GM18870 (cell line): Measurements from ENCODE around the gene STAP2.

Source experiments
- ATAC-seq: cut with Tn5 transposase; IDR thresholded peaks from one replicate; pipeline ENCODE4 v1.9.1; 2021; ENCODE audit warnings: moderate library complexity; ENCODE audit not compliant: unreplicated experiment

Gene STAP2

GRCh38 chr19:4370418-4371041 lies 31.9 kb upstream of the STAP2 start:
- ATAC-seq = no peak

GRCh38 chr19:4369888-4370260 lies 31.2 kb upstream of the STAP2 start:
- ATAC-seq = peak; percentile 20

GRCh38 chr19:4369109-4369887 lies 30.7 kb upstream of the STAP2 start:
- ATAC-seq = peak; percentile 71

DNA sequence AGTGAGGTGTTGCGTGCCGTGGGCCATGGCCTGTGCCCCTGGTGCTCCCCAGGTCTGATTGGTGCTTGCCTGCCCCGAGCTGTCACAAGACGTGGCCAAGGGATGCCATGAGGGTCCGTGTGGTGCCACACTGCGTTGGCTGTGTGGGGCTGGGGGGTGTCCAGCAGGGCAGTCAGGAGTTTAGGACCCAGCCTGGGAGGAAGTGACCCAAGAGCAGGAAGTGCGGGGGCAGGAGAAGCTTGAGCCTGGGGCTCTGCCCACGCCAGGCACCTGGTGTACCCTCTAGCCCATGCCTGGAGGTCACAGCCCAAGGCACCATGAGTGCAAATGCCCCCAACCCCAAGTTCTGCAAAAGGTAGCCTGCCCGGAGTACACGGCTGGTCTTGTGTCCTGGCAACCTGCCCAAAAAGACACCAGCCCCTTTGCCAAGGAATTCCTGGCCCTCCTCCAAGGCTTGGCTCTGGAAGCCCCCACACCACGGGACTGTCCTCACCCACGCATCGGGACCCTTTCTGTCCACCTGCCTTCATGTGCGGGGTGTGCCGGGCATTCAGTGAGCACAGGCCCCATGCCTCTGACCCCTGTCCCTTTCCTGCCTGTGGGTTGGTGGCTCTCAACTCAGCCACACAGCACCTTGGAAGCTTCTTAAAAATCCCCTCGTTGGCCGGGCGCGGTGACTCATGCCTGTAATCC lies 29.6 kb upstream of the STAP2 start:
- ATAC-seq = no peak

- no peak for ATAC-seq
These were observed 29.1 kb upstream of the STAP2 start for GRCh38 chr19:4367781-4368127.

DNA sequence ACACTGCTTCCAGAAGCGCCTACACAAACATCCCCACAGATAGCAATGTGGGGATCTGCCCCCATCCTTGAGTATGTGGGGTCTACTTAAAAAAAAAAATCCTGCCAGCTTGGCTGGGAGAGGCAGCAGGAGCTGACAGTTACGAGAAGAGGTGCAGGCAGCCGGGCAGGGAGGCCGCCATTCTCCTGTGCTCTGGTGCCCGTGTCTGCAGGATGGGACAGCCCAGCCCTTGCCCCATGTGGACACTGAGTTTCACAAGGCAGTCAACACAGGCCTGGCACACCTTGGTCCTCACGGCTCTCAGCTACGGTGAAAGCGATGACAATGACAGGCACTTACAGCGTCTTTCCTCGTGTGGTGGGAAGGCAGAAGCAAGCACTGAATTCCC lies 28.7 kb upstream of the STAP2 start:
- no peak for ATAC-seq

DNA sequence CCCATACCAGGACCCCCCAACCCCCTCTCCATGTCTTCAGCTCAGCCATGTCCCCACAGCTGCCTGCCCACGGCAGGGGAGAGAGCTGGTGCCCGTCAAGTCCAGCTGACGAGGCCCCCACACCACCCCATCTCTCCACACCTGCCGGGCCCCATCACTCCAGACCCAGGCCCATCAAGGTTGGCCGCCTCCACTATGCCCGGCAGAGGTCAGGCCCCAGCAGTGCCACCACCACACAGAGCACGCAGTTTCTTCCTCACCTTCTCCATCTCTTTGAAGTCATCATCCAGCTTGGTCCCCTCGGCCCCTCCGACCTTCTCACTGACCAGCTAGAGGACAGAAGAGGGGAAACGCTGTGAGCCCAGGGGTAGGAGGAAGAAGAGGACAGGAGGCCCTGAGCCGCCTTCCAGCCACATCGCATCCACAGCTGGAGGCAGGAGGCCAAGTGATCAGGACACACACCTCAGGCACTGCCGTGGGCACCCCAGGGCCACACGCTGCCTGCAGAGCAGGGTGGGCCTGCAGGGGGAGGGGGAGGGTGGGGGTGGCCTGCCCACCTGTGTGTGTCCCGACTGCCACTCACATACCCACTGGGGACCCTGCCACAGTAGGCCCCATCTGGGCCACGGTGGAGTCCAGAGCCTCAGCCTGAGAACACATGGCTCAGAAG lies 28.2 kb upstream of the STAP2 start:
- no peak for ATAC-seq

DNA sequence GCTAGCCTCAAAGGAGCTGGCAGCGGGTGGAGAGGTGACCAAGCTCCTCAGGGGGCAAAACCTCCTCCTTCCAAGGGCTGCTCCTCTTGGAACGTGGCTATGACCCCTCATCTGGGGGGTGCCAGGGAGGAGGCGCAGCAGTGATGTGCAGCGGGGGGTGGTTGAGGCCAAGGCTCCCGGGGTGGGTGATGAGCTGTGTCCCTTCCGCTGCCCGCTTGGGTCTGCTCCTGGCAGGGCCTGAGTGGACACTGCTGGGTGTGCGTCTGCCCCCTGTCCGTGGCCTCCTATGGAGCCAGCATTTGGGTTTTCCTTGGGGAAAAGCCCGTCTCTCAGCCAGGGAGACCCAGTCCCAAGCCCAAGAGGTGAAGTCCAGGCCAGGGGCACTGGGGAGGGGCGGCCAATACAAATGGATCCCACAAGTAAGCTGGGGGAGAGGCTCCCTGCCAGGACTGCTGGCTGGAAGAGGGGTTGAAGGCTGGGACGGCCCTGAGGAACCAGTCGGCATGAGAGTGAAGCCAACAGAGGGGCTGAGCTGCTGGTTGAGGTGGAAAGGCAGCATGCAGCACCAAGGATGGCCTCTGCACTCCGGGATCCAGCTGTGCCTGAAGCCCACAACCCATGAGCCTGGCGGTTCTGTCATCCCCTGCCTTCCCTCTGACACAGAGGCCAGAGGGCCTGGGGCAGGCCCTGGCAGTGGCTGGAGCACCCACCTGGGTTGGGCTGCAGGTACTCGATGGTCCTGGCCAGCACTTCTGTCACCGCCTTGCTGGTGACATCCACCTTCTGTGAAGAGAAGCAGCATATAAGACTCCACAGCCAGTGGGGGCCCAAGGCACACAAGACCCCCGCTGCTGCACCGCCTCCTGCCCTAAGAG lies 27.4 kb upstream of the STAP2 start:
- ATAC-seq = no peak

GRCh38 chr19:4365341-4365740 lies 26.7 kb upstream of the STAP2 start:
- no peak for ATAC-seq

DNA sequence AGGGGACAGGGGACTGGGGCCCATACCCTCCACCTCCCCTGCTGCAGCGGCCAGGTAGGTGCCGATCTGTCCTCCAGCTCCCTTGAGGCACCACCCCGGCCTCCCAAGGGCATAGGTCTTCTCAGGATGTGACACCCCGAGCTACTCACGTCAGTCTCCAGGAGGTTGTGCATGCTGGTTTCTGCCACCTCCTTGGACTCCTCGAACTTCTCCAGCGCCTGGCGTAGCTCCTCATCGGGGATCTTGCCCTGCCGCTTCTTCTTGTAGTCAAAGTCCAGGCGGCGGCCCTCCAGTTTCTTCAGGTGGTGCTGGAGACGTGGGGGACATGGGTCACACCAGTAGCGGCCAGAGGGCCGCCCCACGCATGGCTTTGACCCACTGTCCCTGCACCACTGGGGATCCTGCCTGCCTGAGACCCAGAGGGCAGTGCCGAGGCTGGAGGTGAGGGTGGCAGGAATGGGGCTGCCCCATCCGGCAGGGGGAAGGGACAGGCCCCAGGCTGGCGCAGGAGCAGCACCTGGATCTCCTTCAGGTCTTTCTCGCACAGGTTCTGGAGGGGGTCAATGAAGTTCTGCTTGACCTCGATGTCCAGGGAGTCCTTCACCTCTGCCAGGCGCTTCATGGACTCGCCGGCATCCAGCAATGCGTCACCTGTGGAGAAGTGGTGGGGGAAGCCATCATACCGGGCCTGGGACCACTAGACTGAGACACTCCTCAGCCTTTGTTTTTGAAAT lies 25.1 kb upstream of the STAP2 start:
- no peak for ATAC-seq

- no peak for ATAC-seq
These were observed 24.4 kb upstream of the STAP2 start for GRCh38 chr19:4362831-4363545.

DNA sequence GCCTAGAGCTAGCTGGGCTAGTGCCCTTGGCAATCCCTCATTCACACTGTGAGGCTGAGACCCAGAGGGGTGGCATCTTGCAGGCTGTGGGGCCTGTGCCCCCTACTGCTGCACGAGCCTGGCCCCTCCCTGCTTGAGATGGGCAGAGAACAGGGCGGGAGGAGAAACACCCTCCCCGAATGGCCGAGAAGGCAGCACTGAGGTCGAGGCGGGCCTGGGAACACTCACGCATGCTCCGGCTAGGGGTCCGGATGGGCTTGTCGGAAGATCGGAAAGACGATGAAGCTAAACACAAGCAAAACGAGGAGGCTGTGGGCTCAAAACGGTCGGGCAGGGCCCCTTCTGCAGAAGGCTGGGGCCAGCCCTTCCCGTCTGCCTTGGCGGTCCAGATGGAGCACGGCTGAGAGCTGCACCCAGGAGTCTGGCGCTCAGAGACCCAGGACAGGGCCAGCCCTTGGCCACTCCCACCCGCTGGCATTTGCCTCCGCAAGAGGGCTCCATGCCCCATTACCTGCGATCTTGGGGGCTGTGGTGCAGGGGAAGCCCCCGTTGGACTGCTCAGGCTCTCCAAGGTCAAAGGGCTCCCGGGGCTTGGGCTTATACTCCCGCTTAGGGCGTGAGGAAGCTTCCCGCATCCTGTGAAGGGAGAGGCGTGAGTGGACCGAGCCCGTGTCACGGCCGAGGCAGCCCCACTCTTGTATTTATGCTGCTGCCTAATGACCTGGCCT lies 23.6 kb upstream of the STAP2 start:
- no peak for ATAC-seq

DNA sequence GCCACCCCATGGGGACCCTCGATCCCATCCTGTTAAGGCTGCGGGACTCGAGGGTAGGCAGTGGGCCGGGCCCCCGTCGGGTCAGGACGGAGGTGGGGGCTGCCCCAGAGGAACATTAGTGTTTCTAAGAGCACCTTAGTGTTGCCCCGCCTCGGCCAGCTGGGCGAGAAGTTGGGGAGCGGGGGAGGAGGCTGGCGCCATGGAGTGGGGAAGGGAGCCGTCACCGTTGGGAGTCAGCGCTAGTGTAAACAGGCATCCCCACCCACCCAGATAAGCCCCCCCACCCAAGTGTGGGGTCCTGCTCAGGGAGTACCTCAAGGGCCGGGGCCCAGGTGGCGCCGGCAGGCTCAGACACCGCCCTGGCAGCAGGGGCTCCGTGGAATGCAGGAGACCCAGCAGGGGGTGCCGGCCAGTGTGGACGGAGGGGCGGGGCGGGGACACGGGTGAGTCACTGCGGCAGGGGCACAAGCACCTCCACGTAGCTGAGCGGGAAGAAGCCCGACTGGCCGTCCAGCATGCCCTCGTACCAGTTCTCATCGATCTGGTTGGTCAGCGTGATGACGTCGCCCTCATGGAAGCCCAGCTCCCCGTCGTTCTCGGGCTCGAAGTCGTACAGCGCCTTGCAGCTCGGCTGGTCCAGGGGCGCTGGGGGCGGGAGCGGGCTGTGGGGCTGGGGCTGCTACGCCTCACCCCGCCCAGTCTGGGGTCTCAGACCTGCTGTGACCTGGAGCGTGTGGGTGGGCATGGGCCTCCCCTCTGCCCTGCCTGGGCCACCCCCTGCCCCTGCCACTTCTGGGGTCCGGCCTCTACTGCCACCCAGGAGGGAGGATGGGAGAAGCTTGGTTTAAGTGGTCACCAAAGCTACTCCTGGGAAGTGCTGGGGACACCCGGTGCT lies 22.8 kb upstream of the STAP2 start:
- no peak for ATAC-seq

DNA sequence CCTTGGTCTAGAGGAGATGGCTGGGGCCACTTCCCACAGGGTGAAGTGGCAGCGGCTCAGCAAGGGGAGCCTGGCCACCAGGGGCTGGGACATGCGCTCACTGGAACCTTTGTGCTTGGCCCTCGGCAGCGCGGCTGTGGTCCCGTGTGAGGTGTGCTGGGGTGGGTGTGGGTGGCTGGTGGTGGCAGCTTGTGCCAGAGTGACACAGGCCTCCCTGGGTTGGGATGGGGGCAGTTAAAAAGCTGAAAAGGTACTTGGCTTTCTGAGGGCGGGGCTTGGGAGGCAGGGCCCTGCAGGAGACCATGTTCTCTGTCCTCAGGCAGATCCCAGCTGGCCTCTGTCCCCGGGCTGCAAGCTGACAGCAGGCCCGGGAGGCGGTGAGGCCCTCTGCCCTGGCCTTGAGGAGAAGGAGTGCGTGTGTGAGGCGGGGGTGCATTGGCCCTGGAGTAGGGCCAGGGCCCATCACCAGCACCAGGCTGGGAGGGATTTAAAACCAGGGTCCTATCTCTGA lies 22.1 kb upstream of the STAP2 start:
- no peak for ATAC-seq

GRCh38 chr19:4360081-4360569 lies 21.5 kb upstream of the STAP2 start:
- no peak for ATAC-seq

DNA sequence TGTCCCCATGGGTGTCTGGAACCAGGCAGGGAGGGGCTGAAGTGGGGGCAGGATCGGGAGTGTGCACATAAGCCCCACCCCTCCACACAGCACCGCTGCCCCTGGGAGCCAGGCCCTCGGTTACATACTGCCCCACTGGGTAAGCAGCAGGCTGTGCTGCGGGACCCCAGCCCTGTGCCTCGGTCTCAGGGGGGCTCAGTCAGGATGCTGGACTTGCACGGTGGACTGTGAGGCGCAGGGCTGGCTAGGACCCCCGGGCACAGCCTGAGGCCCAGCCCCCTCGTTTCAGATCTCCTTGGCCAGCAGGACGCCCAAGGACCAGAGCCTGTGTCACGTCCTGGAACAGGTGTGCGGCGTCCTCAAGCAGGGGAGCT lies 21.0 kb upstream of the STAP2 start:
- no peak for ATAC-seq
